ENCODE data around the gene CYP27B1. TPM values are rescaled to one million over a fixed set of nuclear protein-coding genes. Genes with fewer than 3 reads are reported as not detected.
"Not testable (repeated sequence)": the region's sequence is repeated elsewhere in the genome, so short reads cannot be mapped to it uniquely, and the experiment has no call there.

CYP27B1 gene
- total RNA-seq, 1 donor from 2014 or later, result 12.7 TPM

GRCh38 chr12:57718641-57719528 is 48.0 kb downstream of the CYP27B1 start:
- Mint-ChIP-seq H3K4me3 (no peak overlapping the region), H3K9me3 (no peaks in the 10 kb centered on the region), H3K36me3 (ENCODE audit: low read depth) (peaks cover 43% of the 10 kb centered on the region), H3K27ac (no peak overlapping the region), H3K4me1 (no peaks in the 10 kb centered on the region), H3K27me3 (no peaks in the 10 kb centered on the region)
- intact Hi-C loops (cut with micrococcal nuclease), result no loop called here
- DNase-seq, result no peak

- Mint-ChIP-seq H3K9me3 (no peaks in the 10 kb centered on the region), H3K27ac (no peak overlapping the region), H3K4me3 (no peak overlapping the region), H3K4me1 (no peaks in the 10 kb centered on the region), H3K27me3 (no peaks in the 10 kb centered on the region), H3K36me3 (ENCODE audit: low read depth) (peaks cover 45% of the 10 kb centered on the region)
- intact Hi-C loops (cut with micrococcal nuclease), result no loop called here
- no peak for DNase-seq
Observed at GRCh38 chr12:57717846-57718640, 48.8 kb downstream of the CYP27B1 start.

- no peaks in the 10 kb centered on the region for H3K27me3 Mint-ChIP-seq
- no peaks in the 10 kb centered on the region for H3K9me3 Mint-ChIP-seq
- H3K36me3 Mint-ChIP-seq (ENCODE audit: low read depth), result peaks cover 47% of the 10 kb centered on the region
- H3K4me3 Mint-ChIP-seq, result no peak overlapping the region
- intact Hi-C loops (cut with micrococcal nuclease), result no loop called here
- no peaks in the 10 kb centered on the region for H3K4me1 Mint-ChIP-seq
- no peak overlapping the region for H3K27ac Mint-ChIP-seq
- DNase-seq, result no peak
Observed at GRCh38 chr12:57717131-57717530, 49.7 kb downstream of the CYP27B1 start.

- Mint-ChIP-seq H3K4me3 (no peak overlapping the region), H3K27ac (no peak overlapping the region), H3K36me3 (ENCODE audit: low read depth) (peaks cover 50% of the 10 kb centered on the region)
Observed at GRCh38 chr12:57716305-57716704, 50.6 kb downstream of the CYP27B1 start.

GRCh38 chr12:57715786-57716185 is 51.1 kb downstream of the CYP27B1 start:
- no peak for DNase-seq
- Mint-ChIP-seq H3K27me3 (no peaks in the 10 kb centered on the region), H3K9me3 (no peaks in the 10 kb centered on the region), H3K36me3 (ENCODE audit: low read depth) (peaks cover 47% of the 10 kb centered on the region), H3K4me3 (no peak overlapping the region), H3K4me1 (no peaks in the 10 kb centered on the region), H3K27ac (no peak overlapping the region)
- intact Hi-C loops (cut with micrococcal nuclease), result no loop called here

More at GRCh38 chr12:57716305-57716704, 50.6 kb downstream of the CYP27B1 start:
- Mint-ChIP-seq H3K27me3 (no peaks in the 10 kb centered on the region), H3K9me3 (no peaks in the 10 kb centered on the region), H3K4me1 (no peaks in the 10 kb centered on the region)
- intact Hi-C loops (cut with micrococcal nuclease), result no loop called here
- no peak for DNase-seq

GRCh38 chr12:57715036-57715748 is 51.7 kb downstream of the CYP27B1 start:
- H3K9me3 Mint-ChIP-seq; intact Hi-C loops (cut with micrococcal nuclease); H3K27ac Mint-ChIP-seq; H3K27me3 Mint-ChIP-seq; H3K4me3 Mint-ChIP-seq; H3K4me1 Mint-ChIP-seq; DNase-seq: not testable (repeated sequence)
- peaks cover 47% of the 10 kb centered on the region for H3K36me3 Mint-ChIP-seq (ENCODE audit: low read depth)

- Mint-ChIP-seq H3K27ac (no peak overlapping the region), H3K27me3 (no peaks in the 10 kb centered on the region), H3K4me1 (peaks cover 3% of the 10 kb centered on the region), H3K4me3 (no peak overlapping the region), H3K36me3 (ENCODE audit: low read depth) (peaks cover 31% of the 10 kb centered on the region), H3K9me3 (no peaks in the 10 kb centered on the region)
- intact Hi-C loops (cut with micrococcal nuclease), result no loop called here
- DNase-seq, result no peak
Observed at GRCh38 chr12:57713209-57713608, 53.7 kb downstream of the CYP27B1 start.

GRCh38 chr12:57712701-57713100 is 54.2 kb downstream of the CYP27B1 start:
- H3K36me3 Mint-ChIP-seq (ENCODE audit: low read depth), result peaks cover 27% of the 10 kb centered on the region
- H3K4me3 Mint-ChIP-seq, result no peak overlapping the region
- peaks cover 3% of the 10 kb centered on the region for H3K4me1 Mint-ChIP-seq
- intact Hi-C loops (cut with micrococcal nuclease), result no loop called here
- no peak overlapping the region for H3K27ac Mint-ChIP-seq
- no peaks in the 10 kb centered on the region for H3K9me3 Mint-ChIP-seq
- no peak for DNase-seq
- no peaks in the 10 kb centered on the region for H3K27me3 Mint-ChIP-seq

Other genes starting within 250 kb of the CYP27B1 start
- gene DDIT3, start 246.6 kb downstream of the CYP27B1 start, total RNA-seq, result 15.3 and 16.7 TPM in 2 replicates
- gene MBD6, start 244.3 kb downstream of the CYP27B1 start, total RNA-seq, result 67.5 and 67.8 TPM in 2 replicates
- gene DCTN2, start 219.9 kb downstream of the CYP27B1 start, total RNA-seq, result 78.9 and 80.9 TPM in 2 replicates
- gene KIF5A, start 217.0 kb downstream of the CYP27B1 start, total RNA-seq, result 1.8 and 2.4 TPM in 2 replicates
- gene PIP4K2C, start 175.9 kb downstream of the CYP27B1 start, total RNA-seq, result 21.5 and 23.0 TPM in 2 replicates
- gene DTX3, start 162.3 kb downstream of the CYP27B1 start, total RNA-seq, result 15.9 and 18.3 TPM in 2 replicates
- gene ARHGEF25, start 155.6 kb downstream of the CYP27B1 start, total RNA-seq, result 1.6 and 1.7 TPM in 2 replicates
- gene B4GALNT1, start 133.9 kb downstream of the CYP27B1 start, total RNA-seq, result 4.6 and 5.7 TPM in 2 replicates
- 84.3 and 92.6 TPM in 2 replicates for gene OS9, start 72.9 kb downstream of the CYP27B1 start, total RNA-seq
- gene AGAP2, start 28.3 kb downstream of the CYP27B1 start, total RNA-seq, result 27.1 and 28.2 TPM in 2 replicates
- 19.2 and 19.4 TPM in 2 replicates for gene TSPAN31, start 22.0 kb downstream of the CYP27B1 start, total RNA-seq
- gene CDK4, start 14.8 kb downstream of the CYP27B1 start, total RNA-seq, result 240 and 248 TPM in 2 replicates
- gene MARCHF9, start 12.0 kb downstream of the CYP27B1 start, total RNA-seq, result 21.6 and 22.7 TPM in 2 replicates
- 72.2 and 79.8 TPM in 2 replicates for gene METTL1, start 5.0 kb upstream of the CYP27B1 start, total RNA-seq
- 5.2 and 6.1 TPM in 2 replicates for gene EEF1AKMT3, start 5.5 kb upstream of the CYP27B1 start, total RNA-seq
- gene TSFM, start 15.7 kb upstream of the CYP27B1 start, total RNA-seq, result 62.5 and 64.3 TPM in 2 replicates
- gene AVIL, start 51.7 kb upstream of the CYP27B1 start, total RNA-seq, result 1.2 and 1.9 TPM in 2 replicates
- 81.4 and 82.7 TPM in 2 replicates for gene CTDSP2, start 79.7 kb upstream of the CYP27B1 start, total RNA-seq
- gene ATP23, start 174.5 kb upstream of the CYP27B1 start, total RNA-seq, result 8.3 and 10.7 TPM in 2 replicates